A673 (cell line): Measurements from ENCODE around the gene CALR.

Experiments
- EZH2 ChIP-seq: fragments of 200-600 bp; sonication (generic); IDR thresholded peaks from 2 replicates; pipeline ENCODE4 v1.6.1; 2017; ENCODE audit warnings: borderline replicate concordance, low read depth, mild to moderate bottlenecking, mixed read lengths, antibody characterized with exemption, low read length; ENCODE audit not compliant: poor library complexity, severe bottlenecking
- TF ChIP-seq, protein P1 (sequence below): fragments of 300-800, 200-600 bp; sonication (generic); conservative IDR thresholded peaks from 2 replicates; pipeline ENCODE4 v1.5.1; 2017; ENCODE audit warnings: low read depth, mild to moderate bottlenecking, antibody characterized with exemption, low read length, moderate library complexity, mixed read lengths

DNA sequence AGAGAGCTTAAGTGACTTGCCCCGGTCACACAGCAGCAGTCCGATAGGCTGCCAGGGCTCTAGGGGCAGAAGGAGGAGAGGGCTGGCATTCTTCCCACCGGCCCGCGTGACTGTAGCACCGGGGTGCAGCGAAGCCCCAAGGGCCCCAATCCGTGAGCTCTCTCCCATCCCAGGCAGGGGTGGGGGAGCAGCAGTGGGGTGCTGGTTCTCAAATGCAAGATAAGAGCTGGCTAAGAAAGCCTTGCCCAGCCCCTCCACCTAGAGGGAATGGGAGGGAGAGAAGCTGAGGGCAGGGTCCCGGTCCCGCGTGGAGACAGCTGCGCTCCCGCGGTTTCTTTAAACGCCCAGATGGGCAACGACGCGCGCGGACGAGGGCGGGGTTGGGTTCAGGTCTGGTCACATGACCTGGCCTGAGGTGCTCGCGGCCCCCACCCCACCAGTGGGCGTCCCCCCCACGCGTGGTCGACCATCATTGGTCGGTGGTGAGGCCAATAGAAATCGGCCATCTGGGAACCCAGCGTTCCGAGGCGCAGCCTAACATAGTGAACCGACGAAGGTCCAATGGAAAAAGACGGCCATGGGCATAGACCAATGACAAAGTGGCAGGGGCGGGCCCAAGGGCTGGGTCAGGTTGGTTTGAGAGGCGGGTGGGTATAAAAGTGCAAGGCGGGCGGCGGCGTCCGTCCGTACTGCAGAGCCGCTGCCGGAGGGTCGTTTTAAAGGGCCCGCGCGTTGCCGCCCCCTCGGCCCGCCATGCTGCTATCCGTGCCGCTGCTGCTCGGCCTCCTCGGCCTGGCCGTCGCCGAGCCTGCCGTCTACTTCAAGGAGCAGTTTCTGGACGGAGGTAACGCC lies at the start of gene CALR:
- TF ChIP-seq, protein P1, sequence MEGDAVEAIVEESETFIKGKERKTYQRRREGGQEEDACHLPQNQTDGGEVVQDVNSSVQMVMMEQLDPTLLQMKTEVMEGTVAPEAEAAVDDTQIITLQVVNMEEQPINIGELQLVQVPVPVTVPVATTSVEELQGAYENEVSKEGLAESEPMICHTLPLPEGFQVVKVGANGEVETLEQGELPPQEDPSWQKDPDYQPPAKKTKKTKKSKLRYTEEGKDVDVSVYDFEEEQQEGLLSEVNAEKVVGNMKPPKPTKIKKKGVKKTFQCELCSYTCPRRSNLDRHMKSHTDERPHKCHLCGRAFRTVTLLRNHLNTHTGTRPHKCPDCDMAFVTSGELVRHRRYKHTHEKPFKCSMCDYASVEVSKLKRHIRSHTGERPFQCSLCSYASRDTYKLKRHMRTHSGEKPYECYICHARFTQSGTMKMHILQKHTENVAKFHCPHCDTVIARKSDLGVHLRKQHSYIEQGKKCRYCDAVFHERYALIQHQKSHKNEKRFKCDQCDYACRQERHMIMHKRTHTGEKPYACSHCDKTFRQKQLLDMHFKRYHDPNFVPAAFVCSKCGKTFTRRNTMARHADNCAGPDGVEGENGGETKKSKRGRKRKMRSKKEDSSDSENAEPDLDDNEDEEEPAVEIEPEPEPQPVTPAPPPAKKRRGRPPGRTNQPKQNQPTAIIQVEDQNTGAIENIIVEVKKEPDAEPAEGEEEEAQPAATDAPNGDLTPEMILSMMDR: no peak
- TF ChIP-seq EZH2: no peak
